ENCODE measurements around the gene METTL27. TPM values are rescaled to one million over a fixed set of nuclear protein-coding genes. Genes with fewer than 3 reads are reported as not detected.

Gene METTL27
- total RNA-seq, 3 donors from 2014 or later: 1.6 to 10.6 (median 7.0) TPM

- Histone ChIP-seq H3K27me3 (no peaks in the 10 kb centered on the region), H3K27ac (peak overlapping the region; percentile 45 to 82), H3K36me3 (no peaks in the 10 kb centered on the region), H3K9me3 (no peaks in the 10 kb centered on the region), H3K4me3 (no peak overlapping the region), H3K4me1 (peaks cover 15 to 19% of the 10 kb centered on the region in 2 donors)
- intact Hi-C loops (cut with DNase I; ENCODE audit: low total_unique reads): no loop called here
- DNase-seq (ENCODE audit: low spot score in 2 of 2): no peak
- no peak for TF ChIP-seq POLR2AphosphoS5 (IDR thresholded peaks at IDR 0.05)
- no peak for TF ChIP-seq POLR2A (IDR thresholded peaks at IDR 0.05)
- no peak for TF ChIP-seq CTCF (IDR thresholded peaks at IDR 0.05)
Measured at GRCh38 chr7:73881352-73882046, 39.2 kb upstream of the METTL27 start.

GRCh38 chr7:73880755-73881328, 38.5 kb upstream of the METTL27 start:
- H3K27ac ChIP-seq: peak overlapping the region; percentile 45 to 82
- intact Hi-C loops (cut with DNase I; ENCODE audit: low total_unique reads): no loop called here
- TF ChIP-seq CTCF (IDR thresholded peaks at IDR 0.05) (no peak), POLR2AphosphoS5 (IDR thresholded peaks at IDR 0.05) (no peak), POLR2A (IDR thresholded peaks at IDR 0.05) (no peak)
- H3K4me1 ChIP-seq: peaks cover 15% of the 10 kb centered on the region in 2 donors
- no peaks in the 10 kb centered on the region for H3K36me3 ChIP-seq
- no peaks in the 10 kb centered on the region for H3K27me3 ChIP-seq
- H3K4me3 ChIP-seq: peak overlapping the region in 1 of 3 donors; percentile 43
- H3K9me3 ChIP-seq: no peaks in the 10 kb centered on the region
- no peak for DNase-seq (ENCODE audit: low spot score in 2 of 2)

- TF ChIP-seq CTCF (IDR thresholded peaks at IDR 0.05) (no peak), POLR2A (IDR thresholded peaks at IDR 0.05) (no peak), POLR2AphosphoS5 (IDR thresholded peaks at IDR 0.05) (peak in 2 of 3 donors; percentile 48 to 69)
- H3K4me3 ChIP-seq: peak overlapping the region in 1 of 3 donors; percentile 43
- DNase-seq (ENCODE audit: low spot score in 2 of 2): peak in 1 of 2 donors; percentile 50
- H3K27me3 ChIP-seq: no peaks in the 10 kb centered on the region
- no peaks in the 10 kb centered on the region for H3K36me3 ChIP-seq
- peak overlapping the region; percentile 66 to 82 for H3K27ac ChIP-seq
- no peaks in the 10 kb centered on the region for H3K9me3 ChIP-seq
- intact Hi-C loops (cut with DNase I; ENCODE audit: low total_unique reads): no loop called here
- H3K4me1 ChIP-seq: peaks cover 15% of the 10 kb centered on the region in 2 donors
Measured at GRCh38 chr7:73879977-73880681, 37.8 kb upstream of the METTL27 start.

GRCh38 chr7:73876973-73877372, 34.7 kb upstream of the METTL27 start:
- intact Hi-C loops (cut with DNase I; ENCODE audit: low total_unique reads): no loop called here
- no peaks in the 10 kb centered on the region for H3K27me3 ChIP-seq
- TF ChIP-seq CTCF (IDR thresholded peaks at IDR 0.05): no peak
- TF ChIP-seq POLR2A (IDR thresholded peaks at IDR 0.05): no peak
- TF ChIP-seq POLR2AphosphoS5 (IDR thresholded peaks at IDR 0.05): no peak
- H3K27ac ChIP-seq: no peak overlapping the region
- H3K4me3 ChIP-seq: no peak overlapping the region
- no peaks in the 10 kb centered on the region for H3K9me3 ChIP-seq
- no peaks in the 10 kb centered on the region for H3K36me3 ChIP-seq
- H3K4me1 ChIP-seq: peaks cover 15% of the 10 kb centered on the region in 2 donors
- no peak for DNase-seq (ENCODE audit: low spot score in 2 of 2)

GRCh38 chr7:73876361-73876760, 34.0 kb upstream of the METTL27 start:
- no peak for DNase-seq (ENCODE audit: low spot score in 2 of 2)
- no peaks in the 10 kb centered on the region for H3K27me3 ChIP-seq
- peaks cover 11 to 14% of the 10 kb centered on the region in 2 donors for H3K4me1 ChIP-seq
- H3K36me3 ChIP-seq: no peaks in the 10 kb centered on the region
- intact Hi-C loops (cut with DNase I; ENCODE audit: low total_unique reads): no loop called here
- TF ChIP-seq CTCF (IDR thresholded peaks at IDR 0.05): no peak
- TF ChIP-seq POLR2A (IDR thresholded peaks at IDR 0.05): no peak
- TF ChIP-seq POLR2AphosphoS5 (IDR thresholded peaks at IDR 0.05): no peak
- no peak overlapping the region for H3K27ac ChIP-seq
- H3K4me3 ChIP-seq: no peak overlapping the region
- no peaks in the 10 kb centered on the region for H3K9me3 ChIP-seq
